ENCODE data around the gene BICDL2. TPM values are rescaled to one million over a fixed set of nuclear protein-coding genes. Genes with fewer than 3 reads are reported as not detected.

Gene BICDL2
- total and polyA plus RNA-seq, 9 of the 15 experiments (the other 6 are each of a cell fraction or from before 2014, with no cell fraction given), result 0.09 to 0.28 (median 0.09) TPM; not detected in 6

GRCh38 chr16:3028716-3029319 is 7.9 kb downstream of the BICDL2 start (continued):
- TF ChIP-seq CHD7 (IDR thresholded peaks at IDR 0.05; ENCODE audit: low read depth, low read length), result no peak
- no peak for TF ChIP-seq RFX1 (IDR thresholded peaks at IDR 0.05)
- TF ChIP-seq, protein P1, sequence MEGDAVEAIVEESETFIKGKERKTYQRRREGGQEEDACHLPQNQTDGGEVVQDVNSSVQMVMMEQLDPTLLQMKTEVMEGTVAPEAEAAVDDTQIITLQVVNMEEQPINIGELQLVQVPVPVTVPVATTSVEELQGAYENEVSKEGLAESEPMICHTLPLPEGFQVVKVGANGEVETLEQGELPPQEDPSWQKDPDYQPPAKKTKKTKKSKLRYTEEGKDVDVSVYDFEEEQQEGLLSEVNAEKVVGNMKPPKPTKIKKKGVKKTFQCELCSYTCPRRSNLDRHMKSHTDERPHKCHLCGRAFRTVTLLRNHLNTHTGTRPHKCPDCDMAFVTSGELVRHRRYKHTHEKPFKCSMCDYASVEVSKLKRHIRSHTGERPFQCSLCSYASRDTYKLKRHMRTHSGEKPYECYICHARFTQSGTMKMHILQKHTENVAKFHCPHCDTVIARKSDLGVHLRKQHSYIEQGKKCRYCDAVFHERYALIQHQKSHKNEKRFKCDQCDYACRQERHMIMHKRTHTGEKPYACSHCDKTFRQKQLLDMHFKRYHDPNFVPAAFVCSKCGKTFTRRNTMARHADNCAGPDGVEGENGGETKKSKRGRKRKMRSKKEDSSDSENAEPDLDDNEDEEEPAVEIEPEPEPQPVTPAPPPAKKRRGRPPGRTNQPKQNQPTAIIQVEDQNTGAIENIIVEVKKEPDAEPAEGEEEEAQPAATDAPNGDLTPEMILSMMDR (IDR thresholded peaks at IDR 0.05 in 2 of 3, conservative IDR thresholded peaks at IDR 0.05 in 1 of 3; ENCODE audit: insufficient read depth in 2 of 3, low read depth in 1 of 3, low read length in 3 of 3), result no peak
- TF ChIP-seq, protein P2, sequence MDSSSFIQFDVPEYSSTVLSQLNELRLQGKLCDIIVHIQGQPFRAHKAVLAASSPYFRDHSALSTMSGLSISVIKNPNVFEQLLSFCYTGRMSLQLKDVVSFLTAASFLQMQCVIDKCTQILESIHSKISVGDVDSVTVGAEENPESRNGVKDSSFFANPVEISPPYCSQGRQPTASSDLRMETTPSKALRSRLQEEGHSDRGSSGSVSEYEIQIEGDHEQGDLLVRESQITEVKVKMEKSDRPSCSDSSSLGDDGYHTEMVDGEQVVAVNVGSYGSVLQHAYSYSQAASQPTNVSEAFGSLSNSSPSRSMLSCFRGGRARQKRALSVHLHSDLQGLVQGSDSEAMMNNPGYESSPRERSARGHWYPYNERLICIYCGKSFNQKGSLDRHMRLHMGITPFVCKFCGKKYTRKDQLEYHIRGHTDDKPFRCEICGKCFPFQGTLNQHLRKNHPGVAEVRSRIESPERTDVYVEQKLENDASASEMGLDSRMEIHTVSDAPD (CRISPR knock-in tag; IDR thresholded peaks at IDR 0.05), result no peak
- TF ChIP-seq CBX5 (IDR thresholded peaks at IDR 0.05; ENCODE audit: borderline replicate concordance, low read depth), result no peak

Measured in K562 (cell line).